Pancreas (tissue), 10 donors: ENCODE results near the gene PTPRD. TPM values are rescaled to one million over a fixed set of nuclear protein-coding genes. Genes with fewer than 3 reads are reported as not detected.

Experiments
- ATAC-seq, 4 donors: fragments of 200-7000 bp; cut with Tn5 transposase; one replicate each; pipeline versions ENCODE4 v1.8.0 to v1.9.1; 2020; ENCODE audit warnings: mild to moderate bottlenecking in 4 of 4, moderate library complexity in 4 of 4
- DNase-seq, 6 donors: peaks; one replicate each; pipeline ENCODE4 v3.0.0-alpha.2; 2020
- FAIRE-seq: peaks from 2 replicates; lab custom pipeline; 2012; peaks lifted over from hg19 to GRCh38; lab: Jason Lieb, UNC
- H3K27ac ChIP-seq, 4 donors: fragments of 200-600 bp; sonication (generic); 1 replicate in 3 of 4; 2 replicates in 1 of 4; pipeline versions ENCODE4 v1.5.0 to v1.8.0; 2020
- H3K27me3 ChIP-seq, 4 donors: fragments of 200-600 bp; one replicate each; pipeline ENCODE4 v1.8.0; 2021
- H3K36me3 ChIP-seq, 3 donors: fragments of 200-600 bp; sonication (generic) in 1 of 3; one replicate each; pipeline versions ENCODE4 v1.5.0 to v1.8.0; 2020 to 2021
- H3K4me1 ChIP-seq, 3 donors: fragments of 200-600 bp; one replicate each; pipeline ENCODE4 v1.8.0; 2021
- H3K4me3 ChIP-seq, 4 donors: fragments of 200-600 bp; sonication (generic) in 2 of 4; one replicate each; pipeline versions ENCODE4 v1.5.0 to v1.8.0; 2020 to 2021
- H3K9me3 ChIP-seq, 4 donors: fragments of 200-600 bp; one replicate each; pipeline ENCODE4 v1.8.0; 2021
- WGBS, 2 donors: extraction: QIAGEN DNeasy Blood & Tissue Kit; methylation state at CpG; one replicate each; pipeline ENCODE4 v1.1.7; 2013; 5-methylcytosine and 5-hydroxymethylcytosine counted together
- intact Hi-C, 3 donors: fragments of 100-400 bp; cut with DNase I; formaldehyde crosslinking; loops; one replicate each; pipeline versions ENCODE4 v1.11.1 to v1.14.2; 2022
- polyA plus RNA-seq, 2 donors: library from polyadenylated mRNA; stranded (reverse); fragments of 200-250 nt; gene quantifications; one replicate each; pipeline ENCODE4 v1.2.3, GENCODE V29; 2013
- total RNA-seq, 6 donors: library from RNA; stranded (reverse); fragmentation: NEBNext Ultra II Directional in 4 of 6; extraction: Animal tissue kit (Norgen Biotek cat#: 25700) in 4 of 6; gene quantifications; one replicate each; pipeline versions ENCODE4 v1.2.1 to v1.2.4, GENCODE V29; 2021 to 2023
- TF ChIP-seq, protein P1 (sequence below), 4 donors: fragments of 200-600 bp; sonication (generic) in 3 of 4; IDR thresholded peaks; one replicate each; pipeline versions ENCODE4 v1.5.0 to v1.8.0; 2021; ENCODE audit warnings: antibody characterized with exemption in 4 of 4
- donor health status: healthy with polysubstance abuse.
- donor health status: DM: no; HTN: no; CAD: no; lungs with moderate emphysema.
- donor health status: DM: no; HTN: no; CAD: no.
- donor health status: control.
- donor health status: control.
- donor health status: Bipolar disorder and iron deficiency.
- donor health status: DM: yes; HTN: yes; CAD: no.
- donor health status: DM: no; HTN: no; CAD: no.
- donor health status: DM: no; HTN: no; CAD: no.
- donor health status: DM: yes; HTN: yes; CAD: no.

Gene PTPRD
- total and polyA plus RNA-seq, 8 donors = 2.1 to 21.7 (median 5.1) TPM

DNA sequence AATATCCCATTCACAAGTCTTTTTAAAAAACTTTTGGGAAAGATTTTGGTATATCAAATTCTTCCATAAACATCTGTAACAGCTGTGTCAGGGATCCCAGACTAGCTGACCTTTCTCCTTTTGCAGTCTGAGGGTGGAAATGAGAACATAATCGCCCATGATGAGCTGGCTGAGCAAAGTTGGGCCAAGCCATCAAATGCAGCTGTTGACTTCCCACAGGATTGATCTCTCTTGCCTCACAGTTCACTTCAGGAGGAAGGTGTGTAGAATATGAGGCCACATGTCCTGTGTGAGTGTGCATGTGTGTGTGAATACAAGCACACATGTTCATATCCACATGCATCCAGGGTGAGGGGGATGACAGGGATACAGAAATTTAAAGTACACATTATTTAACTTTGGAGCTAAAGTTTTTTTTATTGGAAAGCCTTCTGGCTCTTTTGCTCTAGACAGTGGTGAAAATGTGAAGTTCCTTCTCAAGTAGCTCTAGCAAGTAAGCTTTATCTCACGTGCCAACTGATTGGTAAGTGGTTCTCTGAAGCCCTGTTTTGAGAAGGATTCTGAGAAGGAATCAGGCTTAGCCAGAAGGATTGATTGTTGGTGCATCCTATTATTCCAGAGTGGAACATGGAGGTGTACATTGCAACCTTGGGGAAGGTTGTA, 2344.5 kb downstream of the PTPRD start:
- FAIRE-seq = no peak

GRCh38 chr9:8267636-8268035, 2345.2 kb downstream of the PTPRD start:
- peaks cover 5 to 25% (median 13%) of the 10 kb centered on the region in 3 donors for H3K4me1 ChIP-seq
- 72 to 97% methylated on average over 2 of the region's 2 CpGs for WGBS, 2 donors
- H3K4me3 ChIP-seq = no peak overlapping the region
- TF ChIP-seq, protein P1, sequence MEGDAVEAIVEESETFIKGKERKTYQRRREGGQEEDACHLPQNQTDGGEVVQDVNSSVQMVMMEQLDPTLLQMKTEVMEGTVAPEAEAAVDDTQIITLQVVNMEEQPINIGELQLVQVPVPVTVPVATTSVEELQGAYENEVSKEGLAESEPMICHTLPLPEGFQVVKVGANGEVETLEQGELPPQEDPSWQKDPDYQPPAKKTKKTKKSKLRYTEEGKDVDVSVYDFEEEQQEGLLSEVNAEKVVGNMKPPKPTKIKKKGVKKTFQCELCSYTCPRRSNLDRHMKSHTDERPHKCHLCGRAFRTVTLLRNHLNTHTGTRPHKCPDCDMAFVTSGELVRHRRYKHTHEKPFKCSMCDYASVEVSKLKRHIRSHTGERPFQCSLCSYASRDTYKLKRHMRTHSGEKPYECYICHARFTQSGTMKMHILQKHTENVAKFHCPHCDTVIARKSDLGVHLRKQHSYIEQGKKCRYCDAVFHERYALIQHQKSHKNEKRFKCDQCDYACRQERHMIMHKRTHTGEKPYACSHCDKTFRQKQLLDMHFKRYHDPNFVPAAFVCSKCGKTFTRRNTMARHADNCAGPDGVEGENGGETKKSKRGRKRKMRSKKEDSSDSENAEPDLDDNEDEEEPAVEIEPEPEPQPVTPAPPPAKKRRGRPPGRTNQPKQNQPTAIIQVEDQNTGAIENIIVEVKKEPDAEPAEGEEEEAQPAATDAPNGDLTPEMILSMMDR (IDR thresholded peaks at IDR 0.05) = no peak
- intact Hi-C loops = no loop called here
- no peaks in the 10 kb centered on the region for H3K9me3 ChIP-seq
- DNase-seq (no peak), ATAC-seq (no peak), FAIRE-seq (no peak)
- H3K36me3 ChIP-seq = no peaks in the 10 kb centered on the region
- no peaks in the 10 kb centered on the region for H3K27me3 ChIP-seq
- H3K27ac ChIP-seq = no peak overlapping the region

More for the DNA sequence above, 2344.5 kb downstream of the PTPRD start:
- intact Hi-C loops = no loop called here
- Histone ChIP-seq H3K27ac (peak overlapping the region; percentile 29 to 47 (median 40)), H3K36me3 (no peaks in the 10 kb centered on the region), H3K9me3 (no peaks in the 10 kb centered on the region), H3K4me1 (peaks cover 5 to 25% (median 13%) of the 10 kb centered on the region in 3 donors), H3K27me3 (no peaks in the 10 kb centered on the region), H3K4me3 (no peak overlapping the region)
- ATAC-seq = peak; percentile 92 to 98 (median 95)
- TF ChIP-seq, protein P1 (IDR thresholded peaks at IDR 0.05) = no peak
- DNase-seq = peak in 4 of 6 donors; percentile 74 to 86 (median 82)
- 41 to 54% methylated on average over 2 of the region's 2 CpGs for WGBS, 2 donors

DNA sequence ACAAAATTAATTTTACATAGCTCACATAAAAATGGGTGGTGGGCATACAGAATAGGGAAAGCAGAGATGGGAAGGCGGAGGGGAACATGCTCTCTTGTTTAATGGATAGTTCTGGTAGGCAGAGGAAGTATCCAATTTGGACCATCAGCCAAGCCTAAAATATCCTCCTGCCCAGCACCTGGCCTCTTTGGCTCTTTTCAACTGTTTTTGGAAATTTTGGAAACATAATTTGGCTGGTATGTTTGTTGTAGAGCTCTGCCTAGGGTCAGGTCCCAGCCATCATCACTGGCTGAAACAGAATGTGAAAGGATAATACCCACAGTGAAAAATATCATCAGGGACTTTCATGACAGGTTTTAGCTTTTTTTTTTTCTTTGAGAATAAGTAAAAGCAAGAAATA, 2345.9 kb downstream of the PTPRD start:
- intact Hi-C loops = no loop called here
- Histone ChIP-seq H3K27ac (no peak overlapping the region), H3K4me3 (no peak overlapping the region), H3K36me3 (no peaks in the 10 kb centered on the region), H3K4me1 (peaks cover 5 to 25% (median 13%) of the 10 kb centered on the region in 3 donors), H3K27me3 (no peaks in the 10 kb centered on the region), H3K9me3 (no peaks in the 10 kb centered on the region)
- TF ChIP-seq, protein P1 (IDR thresholded peaks at IDR 0.05) = no peak
- 96 to 100% methylated on average over 1 of the region's 1 CpG for WGBS, 2 donors
- no peak for DNase-seq
- FAIRE-seq = no peak
- ATAC-seq = no peak

DNA sequence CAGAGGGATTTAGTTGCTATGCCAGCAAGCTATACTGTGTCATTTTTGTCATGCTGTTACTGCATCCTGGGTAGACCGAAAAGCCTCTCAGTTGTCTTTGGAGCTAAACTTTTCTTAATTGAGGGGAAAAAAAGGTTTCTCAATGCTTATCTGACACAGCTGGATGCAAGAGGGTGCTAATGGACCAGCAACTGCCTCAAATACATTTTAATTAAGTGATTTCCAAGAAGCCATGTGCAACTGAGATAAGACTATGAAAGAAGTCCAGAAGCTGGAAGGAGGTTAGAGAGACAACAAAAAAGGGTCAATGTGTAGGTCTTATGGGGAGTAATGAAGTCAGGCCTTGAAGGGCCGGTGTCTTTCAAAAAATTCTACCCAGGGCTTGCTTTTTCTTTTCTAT, 2347.5 kb downstream of the PTPRD start:
- intact Hi-C loops = no loop called here
- Histone ChIP-seq H3K36me3 (no peaks in the 10 kb centered on the region), H3K9me3 (no peaks in the 10 kb centered on the region), H3K4me3 (no peak overlapping the region), H3K4me1 (peaks cover 5 to 25% (median 13%) of the 10 kb centered on the region in 3 donors), H3K27ac (no peak overlapping the region), H3K27me3 (no peaks in the 10 kb centered on the region)
- TF ChIP-seq, protein P1 (IDR thresholded peaks at IDR 0.05) = no peak
- no peak for ATAC-seq
- no peak for FAIRE-seq
- 91 to 98% methylated on average over 2 of the region's 2 CpGs for WGBS, 2 donors
- no peak for DNase-seq
